ENCODE measurements around the gene AGTPBP1. TPM values are rescaled to one million over a fixed set of nuclear protein-coding genes. Genes with fewer than 3 reads are reported as not detected.

AGTPBP1 gene
- total RNA-seq, 1 experiment from 2014 or later = 54.7 TPM

DNA sequence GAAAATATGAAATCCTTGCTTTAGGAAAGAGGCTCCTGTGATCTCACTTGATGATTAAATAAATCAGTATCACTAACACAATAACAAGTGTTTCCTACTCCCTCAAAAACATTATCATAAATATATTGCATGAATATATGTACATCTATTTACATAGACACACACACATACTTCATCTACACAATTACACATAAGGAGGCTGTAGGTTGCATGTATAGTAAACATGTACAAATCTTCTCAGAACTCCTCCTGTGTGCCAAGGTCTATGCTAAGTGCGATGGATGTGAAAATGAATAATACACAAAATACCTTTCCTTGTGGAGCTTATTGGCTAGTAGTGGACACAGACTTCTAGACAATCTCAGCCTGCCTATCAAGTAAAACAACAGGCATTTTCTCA lies 239.9 kb downstream of the AGTPBP1 start (continued):
- TF ChIP-seq, protein P1, sequence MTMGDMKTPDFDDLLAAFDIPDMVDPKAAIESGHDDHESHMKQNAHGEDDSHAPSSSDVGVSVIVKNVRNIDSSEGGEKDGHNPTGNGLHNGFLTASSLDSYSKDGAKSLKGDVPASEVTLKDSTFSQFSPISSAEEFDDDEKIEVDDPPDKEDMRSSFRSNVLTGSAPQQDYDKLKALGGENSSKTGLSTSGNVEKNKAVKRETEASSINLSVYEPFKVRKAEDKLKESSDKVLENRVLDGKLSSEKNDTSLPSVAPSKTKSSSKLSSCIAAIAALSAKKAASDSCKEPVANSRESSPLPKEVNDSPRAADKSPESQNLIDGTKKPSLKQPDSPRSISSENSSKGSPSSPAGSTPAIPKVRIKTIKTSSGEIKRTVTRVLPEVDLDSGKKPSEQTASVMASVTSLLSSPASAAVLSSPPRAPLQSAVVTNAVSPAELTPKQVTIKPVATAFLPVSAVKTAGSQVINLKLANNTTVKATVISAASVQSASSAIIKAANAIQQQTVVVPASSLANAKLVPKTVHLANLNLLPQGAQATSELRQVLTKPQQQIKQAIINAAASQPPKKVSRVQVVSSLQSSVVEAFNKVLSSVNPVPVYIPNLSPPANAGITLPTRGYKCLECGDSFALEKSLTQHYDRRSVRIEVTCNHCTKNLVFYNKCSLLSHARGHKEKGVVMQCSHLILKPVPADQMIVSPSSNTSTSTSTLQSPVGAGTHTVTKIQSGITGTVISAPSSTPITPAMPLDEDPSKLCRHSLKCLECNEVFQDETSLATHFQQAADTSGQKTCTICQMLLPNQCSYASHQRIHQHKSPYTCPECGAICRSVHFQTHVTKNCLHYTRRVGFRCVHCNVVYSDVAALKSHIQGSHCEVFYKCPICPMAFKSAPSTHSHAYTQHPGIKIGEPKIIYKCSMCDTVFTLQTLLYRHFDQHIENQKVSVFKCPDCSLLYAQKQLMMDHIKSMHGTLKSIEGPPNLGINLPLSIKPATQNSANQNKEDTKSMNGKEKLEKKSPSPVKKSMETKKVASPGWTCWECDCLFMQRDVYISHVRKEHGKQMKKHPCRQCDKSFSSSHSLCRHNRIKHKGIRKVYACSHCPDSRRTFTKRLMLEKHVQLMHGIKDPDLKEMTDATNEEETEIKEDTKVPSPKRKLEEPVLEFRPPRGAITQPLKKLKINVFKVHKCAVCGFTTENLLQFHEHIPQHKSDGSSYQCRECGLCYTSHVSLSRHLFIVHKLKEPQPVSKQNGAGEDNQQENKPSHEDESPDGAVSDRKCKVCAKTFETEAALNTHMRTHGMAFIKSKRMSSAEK (CRISPR knock-in tag; IDR thresholded peaks at IDR 0.05; ENCODE audit: borderline replicate concordance) = no peak
- TF ChIP-seq ZNF138 (CRISPR knock-in tag; conservative IDR thresholded peaks at IDR 0.05) = no peak
- no peak for TF ChIP-seq CREM (CRISPR knock-in tag; IDR thresholded peaks at IDR 0.05)
- TF ChIP-seq, protein P2, sequence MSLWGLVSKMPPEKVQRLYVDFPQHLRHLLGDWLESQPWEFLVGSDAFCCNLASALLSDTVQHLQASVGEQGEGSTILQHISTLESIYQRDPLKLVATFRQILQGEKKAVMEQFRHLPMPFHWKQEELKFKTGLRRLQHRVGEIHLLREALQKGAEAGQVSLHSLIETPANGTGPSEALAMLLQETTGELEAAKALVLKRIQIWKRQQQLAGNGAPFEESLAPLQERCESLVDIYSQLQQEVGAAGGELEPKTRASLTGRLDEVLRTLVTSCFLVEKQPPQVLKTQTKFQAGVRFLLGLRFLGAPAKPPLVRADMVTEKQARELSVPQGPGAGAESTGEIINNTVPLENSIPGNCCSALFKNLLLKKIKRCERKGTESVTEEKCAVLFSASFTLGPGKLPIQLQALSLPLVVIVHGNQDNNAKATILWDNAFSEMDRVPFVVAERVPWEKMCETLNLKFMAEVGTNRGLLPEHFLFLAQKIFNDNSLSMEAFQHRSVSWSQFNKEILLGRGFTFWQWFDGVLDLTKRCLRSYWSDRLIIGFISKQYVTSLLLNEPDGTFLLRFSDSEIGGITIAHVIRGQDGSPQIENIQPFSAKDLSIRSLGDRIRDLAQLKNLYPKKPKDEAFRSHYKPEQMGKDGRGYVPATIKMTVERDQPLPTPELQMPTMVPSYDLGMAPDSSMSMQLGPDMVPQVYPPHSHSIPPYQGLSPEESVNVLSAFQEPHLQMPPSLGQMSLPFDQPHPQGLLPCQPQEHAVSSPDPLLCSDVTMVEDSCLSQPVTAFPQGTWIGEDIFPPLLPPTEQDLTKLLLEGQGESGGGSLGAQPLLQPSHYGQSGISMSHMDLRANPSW (CRISPR knock-in tag; conservative IDR thresholded peaks at IDR 0.05; ENCODE audit: low read depth) = no peak
- no peak for TF ChIP-seq NFYB (CRISPR knock-in tag; conservative IDR thresholded peaks at IDR 0.05; ENCODE audit: low read depth)
- no peak for TF ChIP-seq NFE2L1 (CRISPR knock-in tag; IDR thresholded peaks at IDR 0.05)
- no peak for TF ChIP-seq ZNF416 (CRISPR knock-in tag; IDR thresholded peaks at IDR 0.05)

DNA sequence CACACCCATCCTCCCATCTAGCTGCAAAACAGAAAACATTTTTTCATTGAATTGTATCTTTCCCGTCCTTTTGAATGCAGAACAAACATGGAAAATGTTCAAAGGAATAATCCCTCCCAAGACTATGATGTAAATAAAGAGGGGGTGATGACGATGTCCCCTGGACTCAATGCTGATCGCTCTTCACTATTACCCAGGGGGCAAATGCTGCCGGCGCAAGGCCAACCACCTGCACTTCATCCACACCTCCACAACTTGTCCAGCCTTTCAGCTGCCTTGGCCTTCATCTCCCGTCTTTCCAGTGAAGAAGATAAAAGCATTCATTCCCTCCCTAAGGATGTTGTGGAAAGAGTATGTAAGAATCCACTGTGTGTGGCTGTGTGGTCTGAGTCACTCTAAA lies 240.3 kb downstream of the AGTPBP1 start:
- peaks cover 14% of the 10 kb centered on the region for H3K36me3 Mint-ChIP-seq
- no peak for DNase-seq (ENCODE audit: low spot score)
- H3K9me3 Mint-ChIP-seq = peaks cover 39% of the 10 kb centered on the region
- H3K4me3 Mint-ChIP-seq = no peak overlapping the region
- ATAC-seq = no peak
- ChIA-PET POLR2A (no interaction called here), CTCF (no interaction called here)
- no peak overlapping the region for H3K27ac Mint-ChIP-seq
- TF ChIP-seq IRF2 (CRISPR knock-in tag; IDR thresholded peaks at IDR 0.05; ENCODE audit: borderline replicate concordance, low read depth) (no peak), ZNF232 (CRISPR knock-in tag; IDR thresholded peaks at IDR 0.05) (no peak), NFYB (CRISPR knock-in tag; conservative IDR thresholded peaks at IDR 0.05; ENCODE audit: low read depth) (no peak)
- TF ChIP-seq, protein P3, sequence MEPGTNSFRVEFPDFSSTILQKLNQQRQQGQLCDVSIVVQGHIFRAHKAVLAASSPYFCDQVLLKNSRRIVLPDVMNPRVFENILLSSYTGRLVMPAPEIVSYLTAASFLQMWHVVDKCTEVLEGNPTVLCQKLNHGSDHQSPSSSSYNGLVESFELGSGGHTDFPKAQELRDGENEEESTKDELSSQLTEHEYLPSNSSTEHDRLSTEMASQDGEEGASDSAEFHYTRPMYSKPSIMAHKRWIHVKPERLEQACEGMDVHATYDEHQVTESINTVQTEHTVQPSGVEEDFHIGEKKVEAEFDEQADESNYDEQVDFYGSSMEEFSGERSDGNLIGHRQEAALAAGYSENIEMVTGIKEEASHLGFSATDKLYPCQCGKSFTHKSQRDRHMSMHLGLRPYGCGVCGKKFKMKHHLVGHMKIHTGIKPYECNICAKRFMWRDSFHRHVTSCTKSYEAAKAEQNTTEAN (CRISPR knock-in tag; IDR thresholded peaks at IDR 0.05) = no peak
- TF ChIP-seq, protein P4, sequence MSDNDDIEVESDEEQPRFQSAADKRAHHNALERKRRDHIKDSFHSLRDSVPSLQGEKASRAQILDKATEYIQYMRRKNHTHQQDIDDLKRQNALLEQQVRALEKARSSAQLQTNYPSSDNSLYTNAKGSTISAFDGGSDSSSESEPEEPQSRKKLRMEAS (CRISPR knock-in tag; IDR thresholded peaks at IDR 0.05) = no peak
- peaks cover 4% of the 10 kb centered on the region; the same call in 1 of the 2 replicates for H3K27me3 Mint-ChIP-seq (ENCODE audit: low read depth)
- no peaks in the 10 kb centered on the region for H3K4me1 Mint-ChIP-seq

Other genes with a start within 250 kb of the AGTPBP1 start
- gene NAA35, start 199.2 kb upstream of the AGTPBP1 start, total RNA-seq (2021) = 30.9 to 34.7 TPM (median 31.0 TPM) in 3 replicates